SU-DHL-6 (cell line): ENCODE results near the gene ITPR2.

ENCODE experiments used
- H2AFZ ChIP-seq: fragments of 200-600 bp; sonication (generic); 2 replicates; pipeline ENCODE4 v1.6.1; 2014; ENCODE audit warnings: low read depth, mild to moderate bottlenecking, moderate library complexity, mixed read lengths, antibody characterized with exemption, low read length; ENCODE audit not compliant: severe bottlenecking
- H3F3A ChIP-seq: fragments of 200-600 bp; shearing (Covaris generic); 2 replicates; pipeline ENCODE4 v1.6.0; 2016; ENCODE audit warnings: antibody characterized with exemption, mild to moderate bottlenecking; ENCODE audit not compliant: insufficient read depth
- H3K27ac ChIP-seq: fragments of 200-600 bp; sonication (generic); 2 replicates; pipeline ENCODE4 v1.5.1; 2016; ENCODE audit warnings: low read depth, mild to moderate bottlenecking, low read length, moderate library complexity, mixed read lengths
- H3K27me3 ChIP-seq: fragments of 200-600 bp; sonication (generic), shearing (Covaris generic); 2 replicates; pipeline ENCODE4 v1.6.0; 2014; ENCODE audit warnings: mild to moderate bottlenecking, low read length
- H3K36me3 ChIP-seq: fragments of 200-600 bp; sonication (generic); 2 replicates; pipeline ENCODE4 v1.6.1; 2014; ENCODE audit warnings: mild to moderate bottlenecking, low read length, mixed read lengths
- H3K4me2 ChIP-seq: fragments of 300-600, 200-600 bp; shearing (Covaris generic), sonication (generic); 2 replicates; pipeline ENCODE4 v1.6.0; 2014; ENCODE audit warnings: low read length, low read depth, mild to moderate bottlenecking; ENCODE audit not compliant: poor library complexity, severe bottlenecking
- H3K4me3 ChIP-seq: fragments of 200-600 bp; sonication (generic); 2 replicates; pipeline ENCODE4 v1.5.1; 2014; ENCODE audit warnings: antibody characterized with exemption, low read length, mild to moderate bottlenecking, mixed read lengths; ENCODE audit not compliant: insufficient read depth, poor library complexity, severe bottlenecking
- H3K79me2 ChIP-seq: fragments of 200-600 bp; sonication (generic); 2 replicates; pipeline ENCODE4 v1.6.1; 2014; ENCODE audit warnings: mild to moderate bottlenecking, low read length, moderate library complexity; ENCODE audit not compliant: insufficient read depth
- H3K9ac ChIP-seq: fragments of 200-600 bp; sonication (generic); 2 replicates; pipeline ENCODE4 v1.7.0; 2014; ENCODE audit warnings: mild to moderate bottlenecking, low read length
- H3K9me2 ChIP-seq: fragments of 200-600 bp; sonication (generic); replicated peaks from 2 replicates; pipeline ENCODE4 v1.6.1; 2014; ENCODE audit warnings: low read length; ENCODE audit not compliant: insufficient read depth
- H3K9me3 ChIP-seq: fragments of 200-600 bp; sonication (generic); 2 replicates; pipeline ENCODE4 v1.6.1; 2014; ENCODE audit warnings: low read length, mixed read lengths; ENCODE audit not compliant: insufficient read depth
- H4K20me1 ChIP-seq: fragments of 200-600 bp; sonication (generic); 2 replicates; pipeline ENCODE4 v1.6.1; 2014; ENCODE audit warnings: low read depth, mild to moderate bottlenecking, antibody characterized with exemption, low read length, moderate library complexity, mixed read lengths
- EZH2phosphoT487 ChIP-seq: fragments of 200-600 bp; sonication (generic), shearing (Covaris generic); conservative IDR thresholded peaks from 2 replicates; pipeline ENCODE4 v1.6.1; 2018; ENCODE audit warnings: mild to moderate bottlenecking, antibody characterized with exemption, low read length, moderate library complexity, mixed read lengths
- TF ChIP-seq, protein P1 (sequence below): fragments of 200-600 bp; sonication (generic); IDR thresholded peaks from one replicate; pipeline ENCODE4 v1.5.1; 2017; ENCODE audit warnings: antibody characterized with exemption, mild to moderate bottlenecking, low read length, moderate library complexity; ENCODE audit not compliant: insufficient read depth, poor library complexity, severe bottlenecking

ITPR2 gene

DNA sequence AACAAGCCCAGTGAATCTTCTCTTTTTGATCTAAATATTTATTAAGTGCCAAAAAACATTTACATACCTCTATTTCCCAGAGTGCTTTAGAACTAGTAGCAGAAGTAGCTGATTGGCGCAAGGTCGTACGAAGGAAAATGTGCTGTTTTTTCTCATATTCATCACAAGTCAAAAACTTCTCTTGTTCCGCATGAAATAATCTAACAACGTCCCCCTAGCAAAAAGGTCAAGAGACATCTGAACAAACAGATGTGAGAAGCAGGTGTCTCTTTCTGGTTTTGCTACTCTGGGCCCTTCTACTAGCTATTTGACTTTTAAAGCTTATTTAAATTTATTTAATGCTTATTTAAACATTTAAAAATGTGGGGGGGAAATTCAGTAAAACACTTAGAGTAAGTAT, 117.8 kb downstream of the ITPR2 start:
- peaks cover 17% of the 10 kb centered on the region; the same call in 1 of the 2 replicates for H3F3A ChIP-seq
- no peak overlapping the region for H2AFZ ChIP-seq
- H3K79me2 ChIP-seq = no peaks in the 10 kb centered on the region
- no peaks in the 10 kb centered on the region for H3K27me3 ChIP-seq
- no peaks in the 10 kb centered on the region for H3K9me2 ChIP-seq
- TF ChIP-seq, protein P1, sequence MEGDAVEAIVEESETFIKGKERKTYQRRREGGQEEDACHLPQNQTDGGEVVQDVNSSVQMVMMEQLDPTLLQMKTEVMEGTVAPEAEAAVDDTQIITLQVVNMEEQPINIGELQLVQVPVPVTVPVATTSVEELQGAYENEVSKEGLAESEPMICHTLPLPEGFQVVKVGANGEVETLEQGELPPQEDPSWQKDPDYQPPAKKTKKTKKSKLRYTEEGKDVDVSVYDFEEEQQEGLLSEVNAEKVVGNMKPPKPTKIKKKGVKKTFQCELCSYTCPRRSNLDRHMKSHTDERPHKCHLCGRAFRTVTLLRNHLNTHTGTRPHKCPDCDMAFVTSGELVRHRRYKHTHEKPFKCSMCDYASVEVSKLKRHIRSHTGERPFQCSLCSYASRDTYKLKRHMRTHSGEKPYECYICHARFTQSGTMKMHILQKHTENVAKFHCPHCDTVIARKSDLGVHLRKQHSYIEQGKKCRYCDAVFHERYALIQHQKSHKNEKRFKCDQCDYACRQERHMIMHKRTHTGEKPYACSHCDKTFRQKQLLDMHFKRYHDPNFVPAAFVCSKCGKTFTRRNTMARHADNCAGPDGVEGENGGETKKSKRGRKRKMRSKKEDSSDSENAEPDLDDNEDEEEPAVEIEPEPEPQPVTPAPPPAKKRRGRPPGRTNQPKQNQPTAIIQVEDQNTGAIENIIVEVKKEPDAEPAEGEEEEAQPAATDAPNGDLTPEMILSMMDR = no peak
- no peak for TF ChIP-seq EZH2phosphoT487
- peak overlapping the region; percentile 52 for H3K4me2 ChIP-seq
- 0 out of 2 replicates have a peak, but pooled peaks cover 3% of the 10 kb centered on the region for H3K36me3 ChIP-seq
- H3K4me3 ChIP-seq = no peak overlapping the region
- H3K9me3 ChIP-seq = no peaks in the 10 kb centered on the region
- peak overlapping the region; percentile 57 for H3K27ac ChIP-seq
- H3K9ac ChIP-seq = no peak overlapping the region
- H4K20me1 ChIP-seq = no peaks in the 10 kb centered on the region

DNA sequence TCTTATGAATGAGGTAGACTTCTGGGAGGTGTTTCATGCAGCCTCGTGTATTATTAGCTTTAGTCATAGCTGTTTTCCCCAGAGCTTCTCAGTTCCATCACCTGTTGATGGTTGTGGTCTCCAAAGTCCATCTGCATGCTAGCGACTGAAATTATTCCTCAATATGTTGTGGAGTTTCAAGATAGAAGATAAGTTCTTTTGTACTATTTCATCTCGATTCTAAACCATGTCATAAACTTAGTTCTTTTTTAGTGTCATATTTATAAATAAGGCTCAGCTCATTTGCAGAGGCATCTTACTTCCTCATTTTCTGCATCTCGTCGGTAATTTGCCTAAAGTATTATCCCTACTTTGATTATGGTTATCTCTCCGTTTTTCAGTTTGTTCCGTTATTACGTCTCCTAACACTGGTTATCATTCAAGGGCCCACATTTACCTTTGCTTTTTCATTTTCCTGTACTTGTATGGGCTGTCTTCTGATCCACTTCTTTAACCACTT, 119.1 kb downstream of the ITPR2 start:
- Histone ChIP-seq H3K27ac (peak overlapping the region; percentile 57), H3K79me2 (no peaks in the 10 kb centered on the region), H3K27me3 (no peaks in the 10 kb centered on the region), H3K36me3 (0 out of 2 replicates have a peak, but pooled peaks cover 3% of the 10 kb centered on the region), H4K20me1 (no peaks in the 10 kb centered on the region), H2AFZ (peak overlapping the region; percentile 15), H3K9ac (peak overlapping the region; percentile 9; the same call in 1 of the 2 replicates), H3K9me2 (no peaks in the 10 kb centered on the region), H3K4me3 (peak overlapping the region; percentile 5), H3K9me3 (no peaks in the 10 kb centered on the region), H3F3A (peaks cover 17% of the 10 kb centered on the region; the same call in 1 of the 2 replicates), H3K4me2 (peak overlapping the region; percentile 52)
- no peak for TF ChIP-seq EZH2phosphoT487
- TF ChIP-seq, protein P1 = no peak

DNA sequence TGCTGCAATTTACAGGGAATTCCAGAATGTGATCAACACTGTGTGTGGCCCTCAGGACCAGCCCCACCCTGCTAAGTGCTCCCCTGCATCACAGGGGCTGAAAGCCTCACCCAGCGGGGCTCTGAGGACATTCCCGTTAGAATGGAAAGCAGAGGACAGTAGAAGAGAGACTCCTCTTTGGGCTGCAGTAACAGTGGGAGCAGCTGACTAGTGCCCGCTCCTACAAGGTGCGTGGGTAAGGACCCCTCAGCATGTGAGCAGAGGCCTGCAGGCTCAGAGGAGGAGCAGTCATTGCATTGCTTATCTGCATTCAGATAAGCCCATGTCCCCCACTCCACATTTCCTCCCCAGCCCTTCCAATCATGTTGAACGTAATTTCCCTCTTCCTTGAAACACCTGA, 120.1 kb downstream of the ITPR2 start:
- no peak overlapping the region for H3K9ac ChIP-seq
- H4K20me1 ChIP-seq = no peaks in the 10 kb centered on the region
- H3K4me3 ChIP-seq = no peak overlapping the region
- no peaks in the 10 kb centered on the region for H3K9me3 ChIP-seq
- no peak for TF ChIP-seq EZH2phosphoT487
- TF ChIP-seq, protein P1 = no peak
- H3K9me2 ChIP-seq = no peaks in the 10 kb centered on the region
- peak overlapping the region; percentile 57; the same call in 1 of the 2 replicates for H3K27ac ChIP-seq
- no peaks in the 10 kb centered on the region for H3K79me2 ChIP-seq
- H2AFZ ChIP-seq = no peak overlapping the region
- H3F3A ChIP-seq = peaks cover 17% of the 10 kb centered on the region; the same call in 1 of the 2 replicates
- no peaks in the 10 kb centered on the region for H3K27me3 ChIP-seq
- no peak overlapping the region for H3K4me2 ChIP-seq
- 0 out of 2 replicates have a peak, but pooled peaks cover 3% of the 10 kb centered on the region for H3K36me3 ChIP-seq
